ENCODE results near the gene BMS1.
"Not testable (repeated sequence)": the region's sequence is repeated elsewhere in the genome, so short reads cannot be mapped to it uniquely, and the experiment has no call there.

The BMS1 gene

GRCh38 chr10:42782446-42783180, at the start of gene BMS1:
Gene BMS1 (plus strand): TSS chr10:42782795. CDS start chr10:42784395, 1,600 bp downstream.
- peak; percentile 87 for DNase-seq

- DNase-seq: no peak
These were observed 48.1 kb upstream of the BMS1 start for GRCh38 chr10:42734536-42734935.

- DNase-seq: no peak
These were observed 43.9 kb upstream of the BMS1 start for GRCh38 chr10:42738679-42739078.

- not testable (repeated sequence) for DNase-seq
These were observed 41.1 kb upstream of the BMS1 start for GRCh38 chr10:42741536-42741935.

- DNase-seq: no peak
These were observed 38.9 kb upstream of the BMS1 start for GRCh38 chr10:42743697-42744096.

- DNase-seq: no peak
These were observed 38.4 kb upstream of the BMS1 start for GRCh38 chr10:42744134-42744701.

GRCh38 chr10:42753126-42753506, 29.5 kb upstream of the BMS1 start:
- DNase-seq: peak; percentile 52

- peak; percentile 6 for DNase-seq
These were observed 29.0 kb upstream of the BMS1 start for GRCh38 chr10:42753507-42754154.

- DNase-seq: no peak
These were observed 28.2 kb upstream of the BMS1 start for GRCh38 chr10:42754155-42755027.

GRCh38 chr10:42755028-42755451, 27.6 kb upstream of the BMS1 start:
- no peak for DNase-seq

- DNase-seq: no peak
These were observed 27.0 kb upstream of the BMS1 start for GRCh38 chr10:42755556-42756093.

GRCh38 chr10:42767906-42768305, 14.7 kb upstream of the BMS1 start:
- no peak for DNase-seq

GRCh38 chr10:42768581-42769152, 13.9 kb upstream of the BMS1 start:
- no peak for DNase-seq

GRCh38 chr10:42769173-42769572, 13.4 kb upstream of the BMS1 start:
- DNase-seq: no peak

- DNase-seq: no peak
These were observed 12.9 kb upstream of the BMS1 start for GRCh38 chr10:42769673-42770072.

GRCh38 chr10:42776681-42777080, 5.9 kb upstream of the BMS1 start:
- no peak for DNase-seq

GRCh38 chr10:42780456-42780855, 2.1 kb upstream of the BMS1 start:
- DNase-seq: no peak

- DNase-seq: no peak
These were observed 626 bp upstream of the BMS1 start for GRCh38 chr10:42781893-42782445.

GRCh38 chr10:42783181-42783549, 570 bp downstream of the BMS1 start:
- peak; percentile 4 for DNase-seq

- DNase-seq: no peak
These were observed 3.2 kb downstream of the BMS1 start for GRCh38 chr10:42785759-42786158.

GRCh38 chr10:42790835-42791234, 8.2 kb downstream of the BMS1 start:
- DNase-seq: no peak

- DNase-seq: no peak
These were observed 13.1 kb downstream of the BMS1 start for GRCh38 chr10:42795701-42796100.
